HG02840 (cell line): ENCODE measurements around the gene FAM111B.
"Not testable (repeated sequence)": the region's sequence is repeated elsewhere in the genome, so short reads cannot be mapped to it uniquely, and the experiment has no call there.

Experiments used
- ATAC-seq: cut with Tn5 transposase; IDR thresholded peaks from one replicate; pipeline ENCODE4 v1.9.1; 2021; ENCODE audit warnings: mild to moderate bottlenecking, moderate library complexity, moderate number of reproducible peaks; ENCODE audit not compliant: unreplicated experiment, low FRiP score

Gene FAM111B

GRCh38 chr11:59097113-59097708 is 9.8 kb upstream of the FAM111B start:
- ATAC-seq: no peak

- not testable (repeated sequence) for ATAC-seq
Observed at GRCh38 chr11:59097938-59098337, 9.1 kb upstream of the FAM111B start.

- ATAC-seq: peak; percentile 75
Observed at GRCh38 chr11:59102259-59102765, 4.7 kb upstream of the FAM111B start.

- peak; percentile 38 for ATAC-seq
Observed at GRCh38 chr11:59107721-59108120, 684 bp downstream of the FAM111B start.

GRCh38 chr11:59112494-59112893 is 5.5 kb downstream of the FAM111B start:
- no peak for ATAC-seq

GRCh38 chr11:59114344-59114743 is 7.3 kb downstream of the FAM111B start:
- no peak for ATAC-seq

- no peak for ATAC-seq
Observed at GRCh38 chr11:59115553-59115952, 8.5 kb downstream of the FAM111B start.

- no peak for ATAC-seq
Observed at GRCh38 chr11:59117774-59118173, 10.7 kb downstream of the FAM111B start.

GRCh38 chr11:59119826-59120225 is 12.8 kb downstream of the FAM111B start:
- ATAC-seq: no peak

- peak; percentile 89 for ATAC-seq
Observed at GRCh38 chr11:59135648-59136461, 28.8 kb downstream of the FAM111B start.

GRCh38 chr11:59136551-59136950 is 29.5 kb downstream of the FAM111B start:
- not testable (repeated sequence) for ATAC-seq

- ATAC-seq: no peak
Observed at GRCh38 chr11:59137190-59137589, 30.2 kb downstream of the FAM111B start.

GRCh38 chr11:59138643-59139042 is 31.6 kb downstream of the FAM111B start:
- ATAC-seq: no peak

GRCh38 chr11:59141191-59141590 is 34.2 kb downstream of the FAM111B start:
- ATAC-seq: no peak

GRCh38 chr11:59141673-59142460 is 34.8 kb downstream of the FAM111B start:
- no peak for ATAC-seq

GRCh38 chr11:59142530-59143507 is 35.8 kb downstream of the FAM111B start, which contains the start of gene FAM111A:
Gene FAM111A (plus strand): TSS chr11:59142856. CDS start chr11:59148873, 6,017 bp downstream.
- peak; percentile 78 for ATAC-seq

- no peak for ATAC-seq
Observed at GRCh38 chr11:59144096-59144495, 37.1 kb downstream of the FAM111B start.

GRCh38 chr11:59144579-59145345 is 37.7 kb downstream of the FAM111B start:
- peak; percentile 64 for ATAC-seq

GRCh38 chr11:59145534-59145933 is 38.5 kb downstream of the FAM111B start:
- ATAC-seq: no peak
